HepG2 (cell line): ENCODE data around the gene SCAF8. TPM values are rescaled to one million over a fixed set of nuclear protein-coding genes. Genes with fewer than 3 reads are reported as not detected.

Source experiments
- BORCS8-MEF2B ChIP-seq: sonication (generic); formaldehyde crosslinking; IDR thresholded peaks from 2 replicates; pipeline ENCODE4 v1.8.0; 2022; ENCODE audit warnings: mild to moderate bottlenecking, missing genetic modification reagents
- CENPT ChIP-seq: sonication (generic); formaldehyde crosslinking; IDR thresholded peaks from 2 replicates; pipeline ENCODE4 v1.8.0; 2022; ENCODE audit warnings: low read depth, mild to moderate bottlenecking, moderate library complexity, missing genetic modification reagents
- DMTF1 ChIP-seq: sonication (generic); formaldehyde crosslinking; IDR thresholded peaks from 2 replicates; pipeline ENCODE4 v1.4.0; 2020; ENCODE audit warnings: mild to moderate bottlenecking, missing genetic modification reagents
- ETV6 ChIP-seq: sonication (generic); formaldehyde crosslinking; conservative IDR thresholded peaks from 2 replicates; pipeline ENCODE4 v1.4.0; 2020; ENCODE audit warnings: missing genetic modification reagents
- GATAD2A ChIP-seq: IDR thresholded peaks from 2 replicates; pipeline ENCODE4 v1.6.1; 2016
- HNRNPLL ChIP-seq: fragments of 200-400 bp; formaldehyde crosslinking; IDR thresholded peaks from 2 replicates; pipeline ENCODE4 v1.6.1; 2017; ENCODE audit warnings: mild to moderate bottlenecking, low read depth, low read length; ENCODE audit not compliant: poor library complexity, severe bottlenecking
- JDP2 ChIP-seq: sonication (generic); formaldehyde crosslinking; IDR thresholded peaks from 2 replicates; pipeline ENCODE4 v1.8.1; 2022; ENCODE audit warnings: missing genetic modification reagents, borderline replicate concordance
- MEF2D ChIP-seq: sonication (generic); formaldehyde crosslinking; IDR thresholded peaks from 2 replicates; pipeline ENCODE4 v1.5.1; 2020; ENCODE audit warnings: mild to moderate bottlenecking, missing genetic modification reagents
- MTF2 ChIP-seq: sonication (generic); formaldehyde crosslinking; IDR thresholded peaks from 2 replicates; pipeline ENCODE4 v1.5.0; 2020; ENCODE audit warnings: missing genetic modification reagents, borderline replicate concordance
- SIN3A ChIP-seq: IDR thresholded peaks from 2 replicates; pipeline ENCODE4 v1.6.1; 2011; ENCODE audit warnings: low read depth, mild to moderate bottlenecking, control low read depth, low read length, borderline replicate concordance
- ZFP41 ChIP-seq: sonication (generic); formaldehyde crosslinking; IDR thresholded peaks from 2 replicates; pipeline ENCODE4 v1.4.0; 2020; ENCODE audit warnings: mild to moderate bottlenecking, missing genetic modification reagents, borderline replicate concordance
- ZNF24 ChIP-seq: fragments of 450-650 bp; IDR thresholded peaks from 2 replicates; pipeline ENCODE4 v1.6.1; 2017; ENCODE audit warnings: antibody characterized with exemption, mild to moderate bottlenecking
- ZNF33B ChIP-seq: sonication (generic); formaldehyde crosslinking; IDR thresholded peaks from 2 replicates; pipeline ENCODE4 v1.5.1; 2020; ENCODE audit warnings: mild to moderate bottlenecking, missing genetic modification reagents
- ZNF382 ChIP-seq: sonication (generic); formaldehyde crosslinking; IDR thresholded peaks from 2 replicates; pipeline ENCODE4 v1.5.0; 2020; ENCODE audit warnings: missing genetic modification reagents, mild to moderate bottlenecking, borderline replicate concordance
- ZNF704 ChIP-seq: sonication (generic); formaldehyde crosslinking; IDR thresholded peaks from 2 replicates; pipeline ENCODE4 v1.8.1; 2023; ENCODE audit warnings: mild to moderate bottlenecking, inconsistent platforms, moderate library complexity, missing genetic modification reagents, borderline replicate concordance
- ZNF788 ChIP-seq: sonication (generic); formaldehyde crosslinking; IDR thresholded peaks from 2 replicates; pipeline ENCODE4 v1.5.0; 2020; ENCODE audit warnings: mild to moderate bottlenecking, missing genetic modification reagents, borderline replicate concordance
- ZNF790 ChIP-seq: sonication (generic); formaldehyde crosslinking; IDR thresholded peaks from 2 replicates; pipeline ENCODE4 v1.8.0; 2022; ENCODE audit warnings: missing genetic modification reagents, mild to moderate bottlenecking, borderline replicate concordance
- ZNF800 ChIP-seq: sonication (generic); formaldehyde crosslinking; IDR thresholded peaks from 2 replicates; pipeline ENCODE4 v1.4.0; 2020; ENCODE audit warnings: missing genetic modification reagents
- ZSCAN5A ChIP-seq: sonication (generic); formaldehyde crosslinking; IDR thresholded peaks from 2 replicates; pipeline ENCODE4 v1.8.0; 2022; ENCODE audit warnings: mild to moderate bottlenecking, missing genetic modification reagents, borderline replicate concordance
- polyA plus RNA-seq, 8 experiments: library from polyadenylated mRNA; depleted of rRNA in 3 of 8; stranded (reverse) in 7 of 8; unstranded in 1 of 8; fragments of >200 nt; fragmentation: Illumina TruSeq in 4 of 8; extraction: Trizol in 4 of 8; gene quantifications; 2 replicates each; pipeline versions ENCODE4 v1.2.1 to v1.2.3, GENCODE V29; 2011 to 2016; ENCODE audit warnings: low read depth in 4 of 8, missing spikeins in 1 of 8, mixed read lengths in 1 of 8; ENCODE audit not compliant: insufficient read depth in 1 of 8
- total RNA-seq, 5 experiments: library from RNA; depleted of rRNA; stranded (reverse); fragments of >200 nt; fragmentation: Illumina TruSeq; extraction: Trizol; gene quantifications; 2 replicates each; pipeline ENCODE4 v1.2.3, GENCODE V29; 2016; ENCODE audit warnings: low read depth in 1 of 5

Gene SCAF8
- total and polyA plus RNA-seq, 2 of the 13 experiments (the other 11 are each of a cell fraction or from before 2014, with no cell fraction given): 15.3 to 40.8 TPM

- TF ChIP-seq BORCS8-MEF2B (CRISPR knock-in tag): peak; percentile 47
- TF ChIP-seq ZNF24: no peak
- TF ChIP-seq ZNF382 (CRISPR knock-in tag): no peak
- peak; percentile 66; the same call in 1 of the 2 replicates for TF ChIP-seq MEF2D (CRISPR knock-in tag)
- TF ChIP-seq ZNF33B: no peak
- TF ChIP-seq GATAD2A: no peak
- no peak for TF ChIP-seq ZNF800 (CRISPR knock-in tag)
- no peak for TF ChIP-seq ZNF790 (CRISPR knock-in tag)
- TF ChIP-seq ZFP41 (CRISPR knock-in tag): no peak
- TF ChIP-seq JDP2 (CRISPR knock-in tag): no peak
- TF ChIP-seq ETV6 (CRISPR knock-in tag): no peak
- TF ChIP-seq ZNF788: peak; percentile 70
- TF ChIP-seq HNRNPLL: peak; percentile 48
- TF ChIP-seq ZNF704 (CRISPR knock-in tag): no peak; the same call in 1 of the 2 replicates
- peak; percentile 76; the same call in 1 of the 2 replicates for TF ChIP-seq ZSCAN5A (CRISPR knock-in tag)
- peak; percentile 81; the same call in 1 of the 2 replicates for TF ChIP-seq DMTF1 (CRISPR knock-in tag)
- no peak for TF ChIP-seq CENPT
- TF ChIP-seq MTF2: peak; percentile 89
- peak; percentile 66; the same call in 1 of the 2 replicates for TF ChIP-seq SIN3A
Observed at GRCh38 chr6:154733626-154734382, 588 bp downstream of the SCAF8 start (continued).
